Uterus (tissue), 4 donors: Measurements from ENCODE around the gene GPR108. TPM values are rescaled to one million over a fixed set of nuclear protein-coding genes. Genes with fewer than 3 reads are reported as not detected.

Source experiments
- DNase-seq, 2 donors: peaks; one replicate each; pipeline ENCODE4 v3.0.0-alpha.2; 2019 to 2020
- H3K27ac ChIP-seq, 2 donors: fragments of 200-600 bp; sonication (generic); 1 replicate in 1 of 2; 2 replicates in 1 of 2; pipeline ENCODE4 v1.5.1; 2016 to 2018
- H3K27me3 ChIP-seq, 2 donors: fragments of 200-600 bp; sonication (generic); one replicate each; pipeline ENCODE4 v1.5.1; 2018 to 2019; ENCODE audit warnings: control low read depth in 1 of 2
- H3K36me3 ChIP-seq, 2 donors: fragments of 200-600 bp; sonication (generic); one replicate each; pipeline ENCODE4 v1.5.1; 2019; ENCODE audit warnings: control low read depth in 1 of 2
- H3K4me1 ChIP-seq, 2 donors: fragments of 200-600 bp; sonication (generic); one replicate each; pipeline ENCODE4 v1.5.1; 2018 to 2019; ENCODE audit warnings: control low read depth in 1 of 2
- H3K4me3 ChIP-seq, 2 donors: fragments of 200-600 bp; sonication (generic); 1 replicate in 1 of 2; 2 replicates in 1 of 2; pipeline ENCODE4 v1.5.1; 2018 to 2019; ENCODE audit warnings: mild to moderate bottlenecking in 1 of 2
- H3K9me3 ChIP-seq, 2 donors: fragments of 200-600 bp; sonication (generic); one replicate each; pipeline ENCODE4 v1.5.1; 2019; ENCODE audit warnings: control low read depth in 1 of 2
- POLR2A ChIP-seq, 2 donors: fragments of 450-650 bp; IDR thresholded peaks; one replicate each; pipeline ENCODE4 v1.6.1; 2016; ENCODE audit warnings: antibody characterized with exemption in 2 of 2, mild to moderate bottlenecking in 1 of 2, moderate library complexity in 1 of 2
- intact Hi-C: fragments of 100-400 bp; cut with DNase I; formaldehyde crosslinking; loops from one replicate; pipeline ENCODE4 v1.15.1; 2023; ENCODE audit warnings: low total_unique reads
- total RNA-seq, 4 donors: library from RNA; depleted of rRNA in 3 of 4; stranded (reverse); fragments of >200 nt in 3 of 4; gene quantifications; one replicate each; pipeline versions ENCODE4 v1.1.0 to v1.2.4, GENCODE V29; 2014 to 2023
- TF ChIP-seq, protein P1 (sequence below), 4 experiments: fragments of 200-600 bp in 2 of 4; fragments of 450-650 bp in 2 of 4; sonication (generic) in 2 of 4; IDR thresholded peaks; one replicate each; pipeline ENCODE4 v1.5.1; 2016 to 2019; ENCODE audit warnings: antibody characterized with exemption in 4 of 4, mild to moderate bottlenecking in 2 of 4, moderate library complexity in 1 of 4
- donor health status: DM: yes; HTN: yes; CAD: no.

Gene GPR108
- total RNA-seq, 4 donors from 2014 or later: 38.6 to 147 (median 111) TPM

DNA sequence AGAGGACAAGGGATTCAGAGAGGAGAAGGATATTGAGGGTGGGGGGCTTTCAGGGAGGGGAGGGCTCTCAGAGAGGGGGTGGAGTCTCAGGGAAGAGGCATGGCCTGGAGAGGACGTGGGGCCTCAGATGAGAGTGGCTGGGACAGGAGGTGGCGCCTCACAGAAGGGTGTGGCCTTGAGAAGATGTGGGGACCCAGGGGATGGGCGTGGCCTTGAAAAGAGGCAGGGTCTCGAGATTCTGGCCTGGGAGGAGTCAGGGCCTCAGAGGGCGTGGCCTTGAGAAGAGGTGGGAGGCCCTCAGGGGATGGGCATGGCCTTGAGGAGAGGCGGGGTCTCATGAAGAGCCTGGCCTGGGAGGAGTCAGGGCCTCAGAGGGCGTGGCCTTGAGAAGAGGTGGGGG is 43.7 kb downstream of the GPR108 start:
- TF ChIP-seq POLR2A (IDR thresholded peaks at IDR 0.05): no peak
- DNase-seq: no peak
- no peak overlapping the region for H3K4me3 ChIP-seq
- H3K9me3 ChIP-seq: no peaks in the 10 kb centered on the region
- no peaks in the 10 kb centered on the region for H3K27me3 ChIP-seq
- intact Hi-C loops: no loop called here
- no peak overlapping the region for H3K27ac ChIP-seq
- no peaks in the 10 kb centered on the region for H3K36me3 ChIP-seq
- no peaks in the 10 kb centered on the region for H3K4me1 ChIP-seq

DNA sequence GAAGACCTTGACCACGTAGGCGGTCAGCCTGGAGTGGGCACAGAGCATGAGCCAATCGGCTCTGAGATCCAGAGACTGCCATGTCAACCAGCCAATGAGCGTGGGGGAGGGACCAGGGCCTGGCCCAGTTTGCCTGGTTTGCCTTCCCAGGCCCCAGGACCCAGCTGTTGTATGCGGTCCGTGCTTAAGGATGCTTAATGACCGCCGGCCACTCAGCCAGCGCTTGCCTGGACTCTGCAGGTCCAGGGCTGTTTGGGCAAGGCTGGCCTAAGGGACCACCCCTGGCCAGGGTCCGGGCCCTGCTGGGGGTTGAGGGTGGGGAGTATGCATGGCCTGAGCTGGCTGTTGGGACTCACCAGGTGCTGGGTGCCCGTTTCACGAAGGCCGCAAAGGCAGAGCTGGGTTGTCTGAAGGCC is 44.3 kb downstream of the GPR108 start:
- intact Hi-C loops: no loop called here

DNA sequence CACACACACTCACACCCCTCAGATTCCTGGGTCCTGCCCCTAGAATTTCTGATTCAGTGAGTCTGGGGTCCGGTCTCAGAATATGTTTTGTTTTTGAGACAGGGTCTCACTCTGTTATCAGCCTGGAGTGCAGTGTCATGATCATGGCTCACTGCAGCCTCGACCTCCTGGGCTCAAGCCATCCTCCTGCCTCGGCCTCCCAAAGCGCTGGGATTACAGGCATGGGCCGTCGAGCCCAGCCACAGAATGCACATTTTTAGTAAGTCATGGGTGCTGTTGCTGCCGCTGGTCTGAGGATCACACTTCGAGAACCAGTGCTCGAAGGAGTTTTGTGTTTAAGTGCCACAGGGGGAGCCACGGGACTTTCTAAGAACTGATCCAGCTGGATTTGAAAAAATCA is 45.4 kb downstream of the GPR108 start:
- intact Hi-C loops: no loop called here

More for the DNA sequence above, 44.3 kb downstream of the GPR108 start:
- no peak for TF ChIP-seq POLR2A (IDR thresholded peaks at IDR 0.05)
- TF ChIP-seq, protein P1, sequence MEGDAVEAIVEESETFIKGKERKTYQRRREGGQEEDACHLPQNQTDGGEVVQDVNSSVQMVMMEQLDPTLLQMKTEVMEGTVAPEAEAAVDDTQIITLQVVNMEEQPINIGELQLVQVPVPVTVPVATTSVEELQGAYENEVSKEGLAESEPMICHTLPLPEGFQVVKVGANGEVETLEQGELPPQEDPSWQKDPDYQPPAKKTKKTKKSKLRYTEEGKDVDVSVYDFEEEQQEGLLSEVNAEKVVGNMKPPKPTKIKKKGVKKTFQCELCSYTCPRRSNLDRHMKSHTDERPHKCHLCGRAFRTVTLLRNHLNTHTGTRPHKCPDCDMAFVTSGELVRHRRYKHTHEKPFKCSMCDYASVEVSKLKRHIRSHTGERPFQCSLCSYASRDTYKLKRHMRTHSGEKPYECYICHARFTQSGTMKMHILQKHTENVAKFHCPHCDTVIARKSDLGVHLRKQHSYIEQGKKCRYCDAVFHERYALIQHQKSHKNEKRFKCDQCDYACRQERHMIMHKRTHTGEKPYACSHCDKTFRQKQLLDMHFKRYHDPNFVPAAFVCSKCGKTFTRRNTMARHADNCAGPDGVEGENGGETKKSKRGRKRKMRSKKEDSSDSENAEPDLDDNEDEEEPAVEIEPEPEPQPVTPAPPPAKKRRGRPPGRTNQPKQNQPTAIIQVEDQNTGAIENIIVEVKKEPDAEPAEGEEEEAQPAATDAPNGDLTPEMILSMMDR (IDR thresholded peaks at IDR 0.05): no peak
- Histone ChIP-seq H3K4me3 (no peak overlapping the region), H3K27ac (no peak overlapping the region), H3K36me3 (no peaks in the 10 kb centered on the region), H3K27me3 (no peaks in the 10 kb centered on the region), H3K9me3 (no peaks in the 10 kb centered on the region), H3K4me1 (no peaks in the 10 kb centered on the region)
- DNase-seq: no peak

DNA sequence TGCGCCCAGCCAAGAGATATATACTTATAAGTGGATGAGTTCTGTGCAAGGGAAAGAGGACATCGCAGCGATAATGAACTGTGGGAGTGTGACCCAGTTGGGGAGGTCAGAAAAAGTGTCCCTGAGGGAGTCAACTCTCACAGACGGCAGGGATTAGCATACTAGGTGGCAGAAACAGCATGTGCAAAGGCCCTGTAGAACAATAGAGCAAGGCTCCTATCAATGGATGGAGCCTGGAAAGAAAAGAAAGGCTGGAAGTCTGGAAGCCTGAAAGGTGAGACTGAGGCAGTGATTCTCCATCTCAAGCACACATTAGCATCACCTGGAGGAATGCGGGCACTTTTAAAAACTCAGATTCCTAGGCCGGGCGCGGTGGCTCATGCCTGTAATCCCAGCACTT is 46.0 kb downstream of the GPR108 start:
- TF ChIP-seq, protein P1 (IDR thresholded peaks at IDR 0.05): no peak
- no peak for TF ChIP-seq POLR2A (IDR thresholded peaks at IDR 0.05)
- H3K27me3 ChIP-seq: no peaks in the 10 kb centered on the region
- intact Hi-C loops: no loop called here
- no peak for DNase-seq
- H3K36me3 ChIP-seq: no peaks in the 10 kb centered on the region
- H3K9me3 ChIP-seq: no peaks in the 10 kb centered on the region
- H3K4me1 ChIP-seq: no peaks in the 10 kb centered on the region
- H3K27ac ChIP-seq: no peak overlapping the region
- no peak overlapping the region for H3K4me3 ChIP-seq

More for the DNA sequence above, 45.4 kb downstream of the GPR108 start:
- no peak for TF ChIP-seq POLR2A (IDR thresholded peaks at IDR 0.05)
- TF ChIP-seq, protein P1 (IDR thresholded peaks at IDR 0.05): no peak
- Histone ChIP-seq H3K9me3 (no peaks in the 10 kb centered on the region), H3K36me3 (no peaks in the 10 kb centered on the region), H3K27me3 (no peaks in the 10 kb centered on the region), H3K4me1 (no peaks in the 10 kb centered on the region), H3K4me3 (no peak overlapping the region), H3K27ac (no peak overlapping the region)
- DNase-seq: no peak

DNA sequence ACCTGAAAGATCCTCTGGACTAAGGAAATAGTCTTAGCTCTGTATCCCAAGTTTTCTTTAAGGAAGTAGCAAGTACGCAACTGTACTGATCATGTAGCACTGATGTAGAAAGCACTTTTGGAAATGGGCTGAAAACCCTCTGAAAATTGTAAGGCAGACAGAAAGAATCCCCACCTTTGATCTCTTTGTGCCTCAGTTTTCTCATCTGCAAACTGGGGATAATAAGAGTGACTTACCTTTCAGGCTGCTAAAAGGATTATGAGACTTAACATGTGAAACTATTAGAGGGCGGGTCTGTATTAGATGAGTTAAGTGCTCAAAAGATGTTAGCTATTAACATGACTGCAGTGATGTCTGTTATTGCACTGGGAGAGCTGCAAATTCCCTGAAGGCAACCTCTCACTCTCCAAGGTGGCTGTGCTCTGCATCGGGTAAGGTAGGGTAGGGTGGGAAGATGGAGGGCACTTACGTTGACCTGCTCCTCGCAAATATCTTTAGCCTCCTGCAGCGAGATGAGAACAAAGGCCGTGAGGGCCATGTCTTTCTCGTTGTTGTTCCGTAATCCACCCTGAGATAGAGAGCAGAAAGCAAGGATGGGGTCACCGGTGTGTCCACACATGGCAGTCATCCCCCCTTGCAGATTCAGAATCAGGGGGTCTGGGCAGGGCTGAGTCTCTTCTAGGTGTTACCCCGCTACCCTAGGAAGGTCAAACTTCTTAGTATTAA is 47.1 kb downstream of the GPR108 start:
- Histone ChIP-seq H3K27ac (no peak overlapping the region), H3K4me3 (no peak overlapping the region), H3K4me1 (no peaks in the 10 kb centered on the region), H3K9me3 (no peaks in the 10 kb centered on the region), H3K36me3 (no peaks in the 10 kb centered on the region), H3K27me3 (no peaks in the 10 kb centered on the region)
- no peak for TF ChIP-seq POLR2A (IDR thresholded peaks at IDR 0.05)
- TF ChIP-seq, protein P1 (IDR thresholded peaks at IDR 0.05): no peak
- DNase-seq: no peak
- intact Hi-C loops: no loop called here
